Upper lobe of right lung (tissue), 1 donor: ENCODE results near the gene WBP2NL. TPM values are rescaled to one million over a fixed set of nuclear protein-coding genes. Genes with fewer than 3 reads are reported as not detected.

Experiments used
- ATAC-seq: fragments of 200-7000 bp; cut with Tn5 transposase; one replicate; pipeline ENCODE4 v1.9.1; 2020; ENCODE audit warnings: mild to moderate bottlenecking, moderate library complexity
- DNase-seq: peaks from one replicate; pipeline ENCODE4 v3.0.0-alpha.2; 2020
- H3K27ac ChIP-seq: fragments of 200-600 bp; one replicate; pipeline ENCODE4 v1.8.0; 2022
- H3K27me3 ChIP-seq: fragments of 200-600 bp; one replicate; pipeline ENCODE4 v1.8.0; 2022; ENCODE audit warnings: mild to moderate bottlenecking
- H3K36me3 ChIP-seq: fragments of 200-600 bp; one replicate; pipeline ENCODE4 v1.8.0; 2022
- H3K4me1 ChIP-seq: fragments of 200-600 bp; one replicate; pipeline ENCODE4 v1.8.0; 2022
- H3K4me3 ChIP-seq: fragments of 200-600 bp; one replicate; pipeline ENCODE4 v1.8.0; 2022; ENCODE audit warnings: mild to moderate bottlenecking
- H3K9me3 ChIP-seq: fragments of 200-600 bp; one replicate; pipeline ENCODE4 v1.8.0; 2022
- intact Hi-C: fragments of 100-400 bp; cut with DNase I; formaldehyde crosslinking; loops from one replicate; pipeline ENCODE4 v1.11.0; 2022
- total RNA-seq: library from RNA; stranded (reverse); fragmentation: NEBNext Ultra II Directional; extraction: Animal tissue kit (Norgen Biotek cat#: 25700); gene quantifications from one replicate; pipeline ENCODE4 v1.2.1, GENCODE V29; 2021
- TF ChIP-seq, protein P1 (sequence below): fragments of 200-600 bp; IDR thresholded peaks from one replicate; pipeline ENCODE4 v1.8.0; 2022; ENCODE audit warnings: antibody characterized with exemption
- donor health status: DM: no; HTN: yes; CAD: no; lungs with severe emphysema.

Gene WBP2NL
- total RNA-seq, 1 donor from 2014 or later: 1.3 TPM

GRCh38 chr22:42007922-42008321, 9.3 kb downstream of the WBP2NL start:
- Histone ChIP-seq H3K4me3 (no peak overlapping the region), H3K9me3 (peaks cover 24% of the 10 kb centered on the region), H3K4me1 (no peaks in the 10 kb centered on the region), H3K36me3 (no peaks in the 10 kb centered on the region), H3K27ac (no peak overlapping the region), H3K27me3 (no peaks in the 10 kb centered on the region)
- TF ChIP-seq, protein P1, sequence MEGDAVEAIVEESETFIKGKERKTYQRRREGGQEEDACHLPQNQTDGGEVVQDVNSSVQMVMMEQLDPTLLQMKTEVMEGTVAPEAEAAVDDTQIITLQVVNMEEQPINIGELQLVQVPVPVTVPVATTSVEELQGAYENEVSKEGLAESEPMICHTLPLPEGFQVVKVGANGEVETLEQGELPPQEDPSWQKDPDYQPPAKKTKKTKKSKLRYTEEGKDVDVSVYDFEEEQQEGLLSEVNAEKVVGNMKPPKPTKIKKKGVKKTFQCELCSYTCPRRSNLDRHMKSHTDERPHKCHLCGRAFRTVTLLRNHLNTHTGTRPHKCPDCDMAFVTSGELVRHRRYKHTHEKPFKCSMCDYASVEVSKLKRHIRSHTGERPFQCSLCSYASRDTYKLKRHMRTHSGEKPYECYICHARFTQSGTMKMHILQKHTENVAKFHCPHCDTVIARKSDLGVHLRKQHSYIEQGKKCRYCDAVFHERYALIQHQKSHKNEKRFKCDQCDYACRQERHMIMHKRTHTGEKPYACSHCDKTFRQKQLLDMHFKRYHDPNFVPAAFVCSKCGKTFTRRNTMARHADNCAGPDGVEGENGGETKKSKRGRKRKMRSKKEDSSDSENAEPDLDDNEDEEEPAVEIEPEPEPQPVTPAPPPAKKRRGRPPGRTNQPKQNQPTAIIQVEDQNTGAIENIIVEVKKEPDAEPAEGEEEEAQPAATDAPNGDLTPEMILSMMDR: no peak
- ATAC-seq (no peak), DNase-seq (no peak)
- intact Hi-C loops: no loop called here

GRCh38 chr22:42010778-42011177, 12.2 kb downstream of the WBP2NL start:
- Histone ChIP-seq H3K4me3 (no peak overlapping the region), H3K27ac (no peak overlapping the region), H3K4me1 (no peaks in the 10 kb centered on the region), H3K27me3 (no peaks in the 10 kb centered on the region), H3K9me3 (peaks cover 20% of the 10 kb centered on the region), H3K36me3 (no peaks in the 10 kb centered on the region)
- ATAC-seq (no peak), DNase-seq (no peak)
- intact Hi-C loops: no loop called here
- TF ChIP-seq, protein P1: no peak

GRCh38 chr22:42013385-42013784, 14.8 kb downstream of the WBP2NL start:
- Histone ChIP-seq H3K4me1 (no peaks in the 10 kb centered on the region), H3K27me3 (peaks cover 7% of the 10 kb centered on the region), H3K27ac (no peak overlapping the region), H3K36me3 (no peaks in the 10 kb centered on the region), H3K4me3 (no peak overlapping the region), H3K9me3 (peaks cover 17% of the 10 kb centered on the region)
- TF ChIP-seq, protein P1: no peak
- intact Hi-C loops: no loop called here
- no peak for DNase-seq
- ATAC-seq: no peak

DNA sequence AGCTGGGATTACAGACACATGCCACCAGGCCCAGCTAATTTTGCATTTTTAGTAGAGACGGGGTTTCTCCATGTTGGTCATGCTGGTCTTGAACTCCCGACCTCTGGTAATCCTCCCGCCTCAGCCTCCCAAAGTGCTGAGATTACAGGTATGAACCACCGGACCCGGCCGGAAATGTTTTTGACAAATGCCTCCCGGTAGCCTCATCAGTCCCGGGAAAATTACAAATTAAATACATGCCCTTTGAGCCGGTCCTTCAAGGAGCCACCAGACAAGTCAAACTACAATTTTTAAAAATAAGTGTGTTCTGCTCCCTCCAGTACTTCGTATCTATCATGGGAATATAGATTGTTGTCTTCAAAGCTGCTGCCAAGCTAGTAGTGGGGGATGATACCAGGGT, 17.5 kb downstream of the WBP2NL start:
- peaks cover 3% of the 10 kb centered on the region for H3K9me3 ChIP-seq
- TF ChIP-seq, protein P1: no peak
- H3K4me1 ChIP-seq: no peaks in the 10 kb centered on the region
- peaks cover 7% of the 10 kb centered on the region for H3K27me3 ChIP-seq
- intact Hi-C loops: no loop called here
- H3K36me3 ChIP-seq: no peaks in the 10 kb centered on the region
- DNase-seq (no peak), ATAC-seq (no peak)
- no peak overlapping the region for H3K4me3 ChIP-seq
- no peak overlapping the region for H3K27ac ChIP-seq

DNA sequence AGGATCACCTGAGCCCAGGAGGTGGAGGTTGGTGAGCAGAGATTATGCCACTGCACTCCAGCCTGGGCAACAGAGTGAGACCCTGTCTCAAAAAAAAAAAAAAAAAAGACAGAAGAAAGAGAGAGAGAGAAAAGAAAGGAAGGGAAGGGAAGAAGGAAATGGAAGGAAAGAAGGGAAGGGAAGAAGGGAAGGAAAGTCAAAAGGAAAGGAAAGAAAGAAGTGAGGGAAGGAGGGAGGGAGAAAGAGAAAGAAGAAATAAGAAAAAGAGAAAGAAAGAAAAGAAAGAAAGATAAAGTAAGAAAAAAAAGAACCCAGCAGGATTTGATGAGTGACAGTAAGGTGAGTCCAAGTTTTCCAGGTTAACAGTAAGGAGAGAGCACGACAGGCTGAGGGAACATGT, 19.6 kb downstream of the WBP2NL start:
- H3K36me3 ChIP-seq: no peaks in the 10 kb centered on the region
- peaks cover 7% of the 10 kb centered on the region for H3K27me3 ChIP-seq
- H3K9me3 ChIP-seq: no peaks in the 10 kb centered on the region
- intact Hi-C loops: no loop called here
- ATAC-seq: no peak
- no peaks in the 10 kb centered on the region for H3K4me1 ChIP-seq
- DNase-seq: no peak
- TF ChIP-seq, protein P1: no peak
- H3K27ac ChIP-seq: no peak overlapping the region
- H3K4me3 ChIP-seq: no peak overlapping the region

DNA sequence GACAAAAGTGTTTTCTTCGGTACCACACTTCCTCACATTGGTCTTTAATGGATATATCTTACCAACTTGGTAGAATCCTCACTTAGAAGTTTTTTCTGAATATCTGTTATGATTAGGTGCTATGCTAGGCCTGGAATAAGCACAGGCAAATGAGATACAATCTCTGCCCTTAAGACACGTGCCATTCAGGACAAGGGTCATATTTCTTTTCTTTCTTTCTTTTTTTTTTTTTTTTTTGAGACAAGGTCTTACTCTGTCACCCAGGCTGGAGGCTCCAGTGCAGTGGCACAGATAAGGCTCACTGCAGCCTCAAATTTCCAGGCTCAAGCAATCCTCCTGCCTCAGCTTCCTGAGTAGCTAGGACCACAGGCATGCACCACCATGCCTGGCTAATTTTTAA, 23.0 kb downstream of the WBP2NL start:
- H3K4me3 ChIP-seq: no peak overlapping the region
- H3K36me3 ChIP-seq: no peaks in the 10 kb centered on the region
- no peaks in the 10 kb centered on the region for H3K9me3 ChIP-seq
- intact Hi-C loops: no loop called here
- H3K27ac ChIP-seq: no peak overlapping the region
- peaks cover 5% of the 10 kb centered on the region for H3K27me3 ChIP-seq
- ATAC-seq: no peak
- TF ChIP-seq, protein P1: no peak
- H3K4me1 ChIP-seq: no peaks in the 10 kb centered on the region
- no peak for DNase-seq
